B cell (primary cell): ENCODE results near the gene CCDC88C. TPM values are rescaled to one million over a fixed set of nuclear protein-coding genes. Genes with fewer than 3 reads are reported as not detected.
A peak's percentile ranks its signal among the peaks of the same experiment; 100 is the strongest.

Experiments
- ATAC-seq: fragments of 200-7000 bp; cut with Tn5 transposase; one replicate; pipeline ENCODE4 v1.10.0; 2021; ENCODE audit warnings: low read depth, mild to moderate bottlenecking, moderate number of reproducible peaks, moderate library complexity
- CTCF ChIA-PET: fragments of 350-600 bp; sonication (Branson Sonifier 250); formaldehyde crosslinking; loops from one replicate; lab custom pipeline; 2021; ENCODE audit warnings: antibody characterized with exemption, inconsistent platforms; lab: Charles Lee
- POLR2A ChIA-PET: fragments of 350-600 bp; sonication (Branson Sonifier 250); formaldehyde crosslinking; loops from one replicate; lab custom pipeline; 2021; ENCODE audit warnings: antibody characterized with exemption; lab: Charles Lee
- DNase-seq: peaks from one replicate; pipeline ENCODE4 v3.0.0; 2013
- H2AFZ ChIP-seq: 2 replicates; pipeline ENCODE4 v1.6.1; 2012; ENCODE audit warnings: mild to moderate bottlenecking, low read depth, low read length; ENCODE audit not compliant: insufficient read depth, poor library complexity, severe bottlenecking
- H3K27ac ChIP-seq, 2 donors: 1 replicate in 1 of 2; 2 replicates in 1 of 2; pipeline ENCODE4 v1.5.1; 2012 to 2013; ENCODE audit warnings: low read length in 2 of 2, mild to moderate bottlenecking in 2 of 2, moderate library complexity in 1 of 2
- H3K27me3 ChIP-seq, 4 experiments: fragments of 200-600 bp in 1 of 4; sonication (generic) in 1 of 4; replicated peaks in 1 of 4; 1 replicate in 2 of 4; 2 replicates in 2 of 4; pipeline versions ENCODE4 v1.6.1 to v1.7.0; 2013 to 2016; ENCODE audit warnings: low read length in 3 of 4, mild to moderate bottlenecking in 2 of 4, mixed read lengths in 1 of 4, moderate library complexity in 1 of 4; ENCODE audit not compliant: insufficient read depth in 4 of 4, control insufficient read depth in 3 of 4; ENCODE audit errors: control extremely low read depth in 1 of 4
- H3K36me3 ChIP-seq, 2 experiments: replicated peaks in 1 of 2; 1 replicate in 1 of 2; 2 replicates in 1 of 2; pipeline versions ENCODE4 v1.6.1 to v1.7.1; 2013; ENCODE audit warnings: low read length in 1 of 2; ENCODE audit not compliant: insufficient read depth in 2 of 2, control insufficient read depth in 1 of 2; ENCODE audit errors: control extremely low read depth in 1 of 2, extremely low read depth in 1 of 2
- H3K4me1 ChIP-seq, 2 donors: fragments of 200-600 bp in 1 of 2; sonication (generic) in 1 of 2; 1 replicate in 1 of 2; 2 replicates in 1 of 2; pipeline versions ENCODE4 v1.5.1 to v1.6.1; 2013 to 2017; ENCODE audit warnings: low read length in 2 of 2; ENCODE audit not compliant: control insufficient read depth in 2 of 2, insufficient read depth in 2 of 2
- H3K4me2 ChIP-seq: replicated peaks from 2 replicates; pipeline ENCODE3; 2012; ENCODE audit warnings: mild to moderate bottlenecking, low read depth, low read length; ENCODE audit not compliant: poor library complexity, severe bottlenecking
- H3K4me3 ChIP-seq, 5 experiments: fragments of 200-600 bp in 1 of 5; sonication (generic) in 1 of 5; 1 replicate in 3 of 5; 2 replicates in 2 of 5; pipeline versions ENCODE4 v1.5.1 to v1.7.0; 2011 to 2016; ENCODE audit warnings: low read length in 4 of 5, mild to moderate bottlenecking in 4 of 5, low read depth in 2 of 5, control low read depth in 1 of 5, moderate library complexity in 1 of 5; ENCODE audit not compliant: insufficient read depth in 1 of 5; ENCODE audit errors: control extremely low read depth in 1 of 5, extremely low read depth in 1 of 5
- H3K79me2 ChIP-seq: fragments of 200-600 bp; sonication (generic); one replicate; pipeline ENCODE4 v1.6.0; 2016; ENCODE audit warnings: low read length; ENCODE audit not compliant: control insufficient read depth, insufficient read depth
- H3K9ac ChIP-seq: fragments of 200-600 bp; sonication (generic); 2 replicates; pipeline ENCODE4 v1.6.1; 2017; ENCODE audit warnings: mild to moderate bottlenecking, low read length, moderate library complexity
- H3K9me3 ChIP-seq, 3 donors: one replicate each; pipeline versions ENCODE4 v1.6.1 to v1.7.1; 2013; ENCODE audit warnings: low read length in 2 of 3; ENCODE audit not compliant: control insufficient read depth in 2 of 3, insufficient read depth in 1 of 3; ENCODE audit errors: control extremely low read depth in 1 of 3
- H4K20me1 ChIP-seq: 2 replicates; pipeline ENCODE4 v1.6.0; 2012; ENCODE audit warnings: mild to moderate bottlenecking, low read length; ENCODE audit not compliant: insufficient read depth, control insufficient read depth, poor library complexity, severe bottlenecking
- H3K27ac Mint-ChIP-seq: one replicate; pipeline ENCODE4 v1.8.0; 2021; ENCODE audit warnings: mixed read lengths
- H3K27me3 Mint-ChIP-seq: one replicate; pipeline ENCODE4 v1.8.0; 2021; ENCODE audit warnings: mixed read lengths
- H3K4me1 Mint-ChIP-seq: one replicate; pipeline ENCODE4 v1.8.0; 2021; ENCODE audit warnings: mixed read lengths
- H3K4me3 Mint-ChIP-seq: one replicate; pipeline ENCODE4 v1.8.0; 2021; ENCODE audit warnings: mixed read lengths
- H3K9me3 Mint-ChIP-seq: one replicate; pipeline ENCODE4 v1.8.0; 2022; ENCODE audit warnings: mixed read lengths; ENCODE audit not compliant: insufficient read depth
- EZH2 ChIP-seq: IDR thresholded peaks from 2 replicates; pipeline ENCODE4 v1.6.1; 2012; ENCODE audit warnings: borderline replicate concordance, low read depth, mild to moderate bottlenecking, moderate library complexity, low read length; ENCODE audit not compliant: insufficient read depth, poor library complexity, severe bottlenecking
- WGBS: methylation state at CpG from one replicate; pipeline ENCODE4 v1.1.5; 2013; ENCODE audit warnings: missing lambda C conversion rate; ENCODE audit not compliant: insufficient coverage; 5-methylcytosine and 5-hydroxymethylcytosine counted together
- intact Hi-C: fragments of 100-400 bp; cut with micrococcal nuclease; formaldehyde crosslinking; loops from one replicate; pipeline ENCODE4 v1.10.0; 2022
- polyA plus RNA-seq: library from polyadenylated mRNA; depleted of rRNA; stranded (reverse); fragments of >200 nt; gene quantifications from 2 replicates; pipeline ENCODE4 v1.2.3, GENCODE V29; 2012
- total RNA-seq, 2 donors: library from RNA; stranded (reverse); fragments of 120-200 nt in 1 of 2; gene quantifications; 1 replicate in 1 of 2; 2 replicates in 1 of 2; pipeline versions ENCODE4 v1.2.3 to v1.2.4, GENCODE V29; 2013 to 2022
- TF ChIP-seq, protein P1 (sequence below): fragments of 200-600 bp; IDR thresholded peaks from one replicate; pipeline ENCODE4 v1.8.0; 2022; ENCODE audit warnings: antibody characterized with exemption, mild to moderate bottlenecking

Gene CCDC88C
- total and polyA plus RNA-seq, 2 donors (not counting 1 experiment from before 2014, with no cell fraction given) = 98.7 to 181 TPM

GRCh38 chr14:91323031-91323430, 94.6 kb downstream of the CCDC88C start:
- POLR2A ChIA-PET = interaction anchor here (0.5 to 1.5 kb wide), 7 partner anchors 22 to 186 kb away, joined by 3 to 16 read pairs (median 5); partner anchors contain the start of gene CCDC88C

GRCh38 chr14:91322623-91323022, 95.0 kb downstream of the CCDC88C start:
- CTCF ChIA-PET = interaction anchor here (0.8 to 8.2 kb wide), 9 partner anchors 13 to 97 kb away, joined by 3 to 289 read pairs (median 6); partner anchors contain the start of gene CCDC88C

More at GRCh38 chr14:91323031-91323430, 94.6 kb downstream of the CCDC88C start:
- Histone ChIP-seq H2AFZ (no peak overlapping the region), H3K27me3 (no peaks in the 10 kb centered on the region), H4K20me1 (no peaks in the 10 kb centered on the region), H3K4me1 (peaks cover 52 to 63% of the 10 kb centered on the region in 2 donors), H3K9me3 (peaks cover 0 to 4% (median 0%) of the 10 kb centered on the region in 3 donors), H3K27ac (peak overlapping the region; percentile 99), H3K9ac (no peak overlapping the region), H3K4me3 (no peak overlapping the region), H3K79me2 (peaks cover 41% of the 10 kb centered on the region), H3K36me3 (peaks cover 3 to 76% of the 10 kb centered on the region in 2 experiments), H3K4me2 (peak overlapping the region; percentile 77)
- peaks cover 60% of the 10 kb centered on the region for H3K4me1 Mint-ChIP-seq
- no peaks in the 10 kb centered on the region for H3K9me3 Mint-ChIP-seq
- ATAC-seq (no peak), DNase-seq (no peak)
- H3K27me3 Mint-ChIP-seq = no peaks in the 10 kb centered on the region
- H3K4me3 Mint-ChIP-seq = peak overlapping the region; percentile 93
- peak overlapping the region; percentile 100 for H3K27ac Mint-ChIP-seq
- CTCF ChIA-PET = interaction anchor here (0.6 to 8.2 kb wide), 34 partner anchors 9 to 588 kb away, joined by 3 to 289 read pairs (median 4); partner anchors contain the start of gene CCDC88C
- WGBS = 91% methylated on average over 5 of the region's 6 CpGs
- intact Hi-C loops = loop anchor here (1.0 to 5.0 kb wide), 2 partner anchors 95 to 174 kb away; no protein-coding TSS in a partner anchor
- TF ChIP-seq EZH2 = no peak
- TF ChIP-seq, protein P1, sequence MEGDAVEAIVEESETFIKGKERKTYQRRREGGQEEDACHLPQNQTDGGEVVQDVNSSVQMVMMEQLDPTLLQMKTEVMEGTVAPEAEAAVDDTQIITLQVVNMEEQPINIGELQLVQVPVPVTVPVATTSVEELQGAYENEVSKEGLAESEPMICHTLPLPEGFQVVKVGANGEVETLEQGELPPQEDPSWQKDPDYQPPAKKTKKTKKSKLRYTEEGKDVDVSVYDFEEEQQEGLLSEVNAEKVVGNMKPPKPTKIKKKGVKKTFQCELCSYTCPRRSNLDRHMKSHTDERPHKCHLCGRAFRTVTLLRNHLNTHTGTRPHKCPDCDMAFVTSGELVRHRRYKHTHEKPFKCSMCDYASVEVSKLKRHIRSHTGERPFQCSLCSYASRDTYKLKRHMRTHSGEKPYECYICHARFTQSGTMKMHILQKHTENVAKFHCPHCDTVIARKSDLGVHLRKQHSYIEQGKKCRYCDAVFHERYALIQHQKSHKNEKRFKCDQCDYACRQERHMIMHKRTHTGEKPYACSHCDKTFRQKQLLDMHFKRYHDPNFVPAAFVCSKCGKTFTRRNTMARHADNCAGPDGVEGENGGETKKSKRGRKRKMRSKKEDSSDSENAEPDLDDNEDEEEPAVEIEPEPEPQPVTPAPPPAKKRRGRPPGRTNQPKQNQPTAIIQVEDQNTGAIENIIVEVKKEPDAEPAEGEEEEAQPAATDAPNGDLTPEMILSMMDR = no peak

More at GRCh38 chr14:91322623-91323022, 95.0 kb downstream of the CCDC88C start:
- no peak overlapping the region for H2AFZ ChIP-seq
- peak overlapping the region; percentile 99 for H3K27ac ChIP-seq
- H3K27ac Mint-ChIP-seq = peak overlapping the region; percentile 100
- no peak overlapping the region for H3K4me3 Mint-ChIP-seq
- H3K4me1 Mint-ChIP-seq = peaks cover 64% of the 10 kb centered on the region
- H3K79me2 ChIP-seq = peaks cover 40% of the 10 kb centered on the region
- H3K9ac ChIP-seq = no peak overlapping the region
- H3K27me3 ChIP-seq = no peaks in the 10 kb centered on the region
- WGBS = no CpG with 5 or more reads among the region's 6 CpGs
- H4K20me1 ChIP-seq = no peaks in the 10 kb centered on the region
- POLR2A ChIA-PET = interaction anchor here (0.7 to 1.4 kb wide), 3 partner anchors 33 to 186 kb away, joined by 3 to 9 read pairs (median 5); no protein-coding TSS in a partner anchor
- peaks cover 3 to 72% of the 10 kb centered on the region in 2 experiments for H3K36me3 ChIP-seq
- H3K4me1 ChIP-seq = peaks cover 56 to 67% of the 10 kb centered on the region in 2 donors
- no peak for TF ChIP-seq EZH2
- TF ChIP-seq, protein P1 = no peak
- peak overlapping the region; percentile 77 for H3K4me2 ChIP-seq
- ATAC-seq = no peak
- H3K27me3 Mint-ChIP-seq = no peaks in the 10 kb centered on the region
- intact Hi-C loops = loop anchor here (1.0 to 5.0 kb wide), 2 partner anchors 96 to 175 kb away; no protein-coding TSS in a partner anchor
- no peak overlapping the region for H3K4me3 ChIP-seq
- H3K9me3 Mint-ChIP-seq = no peaks in the 10 kb centered on the region
- no peak for DNase-seq
- H3K9me3 ChIP-seq = peaks cover 0 to 4% (median 0%) of the 10 kb centered on the region in 3 donors
